ENCODE results near the gene TPT1.
"Not testable (repeated sequence)": the region's sequence is repeated elsewhere in the genome, so short reads cannot be mapped to it uniquely, and the experiment has no call there.

Gene TPT1

GRCh38 chr13:45341034-45341798 lies at the start of gene TPT1:
TSS of gene TPT1 (minus strand) at chr13:45341183. CDS start at chr13:45341069, 114 bp downstream.
- H3K9ac ChIP-seq (ENCODE audit: insufficient read length, low read depth): peak within 1 kb of the TSS; percentile 91
- peaks cover 54% of the 10 kb centered on the region for H3K36me3 ChIP-seq (ENCODE audit: insufficient read depth, insufficient read length, low read length)
- no peaks in the 10 kb centered on the region for H3K4me1 ChIP-seq (ENCODE audit: insufficient read depth, insufficient read length)
- no peaks in the 10 kb centered on the region for H3K27me3 ChIP-seq (ENCODE audit: insufficient read depth, insufficient read length)
- H3K4me3 ChIP-seq (ENCODE audit: insufficient read length, low read depth): peak within 1 kb of the TSS; percentile 80
- peak; percentile 94 for DNase-seq (ENCODE audit: low read depth, low spot score)
- no peaks in the 10 kb centered on the region for H3K9me3 ChIP-seq (ENCODE audit: insufficient read depth, low read length)
- no peak for TF ChIP-seq SUZ12 (IDR thresholded peaks at IDR 0.05; ENCODE audit: extremely low read depth, insufficient read depth, insufficient read length)
- no peak for TF ChIP-seq ZNF274 (IDR thresholded peaks at IDR 0.05; ENCODE audit: low read depth, low read length)
- no peak for TF ChIP-seq YY1 (IDR thresholded peaks at IDR 0.05; ENCODE audit: insufficient read depth, insufficient read length)

DNA sequence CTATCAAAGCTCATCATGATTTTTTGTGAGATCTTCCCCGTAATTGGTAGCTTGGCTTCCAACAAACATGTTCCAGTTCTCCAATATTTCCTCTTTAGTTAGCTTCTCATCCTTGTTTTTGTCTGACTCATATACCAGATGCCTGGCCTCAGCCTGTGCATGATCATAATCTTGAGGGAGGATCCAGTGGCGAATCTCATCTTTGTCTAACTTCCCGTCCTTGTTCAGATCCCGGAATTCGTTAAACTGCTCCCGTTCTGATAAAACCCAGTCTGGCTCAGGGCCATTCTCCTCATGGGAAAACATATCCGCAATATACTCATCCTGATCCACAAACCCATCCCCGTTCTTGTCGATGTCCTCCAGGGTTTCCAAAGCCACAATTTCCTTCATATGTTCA lies 49.4 kb upstream of the TPT1 start:
- not testable (repeated sequence) for H3K27me3 ChIP-seq (ENCODE audit: insufficient read depth, insufficient read length); DNase-seq (ENCODE audit: low read depth, low spot score); H3K4me1 ChIP-seq (ENCODE audit: insufficient read depth, insufficient read length)

GRCh38 chr13:45388664-45389063 lies 47.7 kb upstream of the TPT1 start:
- TF ChIP-seq YY1 (IDR thresholded peaks at IDR 0.05; ENCODE audit: insufficient read depth, insufficient read length) (no peak), ZNF274 (IDR thresholded peaks at IDR 0.05; ENCODE audit: low read depth, low read length) (no peak), SUZ12 (IDR thresholded peaks at IDR 0.05; ENCODE audit: extremely low read depth, insufficient read depth, insufficient read length) (no peak)

More for the DNA sequence above, 49.4 kb upstream of the TPT1 start:
- not testable (repeated sequence) for H3K4me3 ChIP-seq (ENCODE audit: insufficient read length, low read depth); H3K9me3 ChIP-seq (ENCODE audit: insufficient read depth, low read length); H3K9ac ChIP-seq (ENCODE audit: insufficient read length, low read depth); H3K36me3 ChIP-seq (ENCODE audit: insufficient read depth, insufficient read length, low read length)

GRCh38 chr13:45386892-45387575 lies 46.1 kb upstream of the TPT1 start:
- not testable (repeated sequence) for DNase-seq (ENCODE audit: low read depth, low spot score)

More at GRCh38 chr13:45388664-45389063, 47.7 kb upstream of the TPT1 start:
- Histone ChIP-seq H3K4me3 (ENCODE audit: insufficient read length, low read depth) (no peak overlapping the region), H3K4me1 (ENCODE audit: insufficient read depth, insufficient read length) (no peaks in the 10 kb centered on the region), H3K36me3 (ENCODE audit: insufficient read depth, insufficient read length, low read length) (peaks cover 12% of the 10 kb centered on the region), H3K27me3 (ENCODE audit: insufficient read depth, insufficient read length) (no peaks in the 10 kb centered on the region), H3K9me3 (ENCODE audit: insufficient read depth, low read length) (no peaks in the 10 kb centered on the region), H3K9ac (ENCODE audit: insufficient read length, low read depth) (no peak overlapping the region)
- no peak for DNase-seq (ENCODE audit: low read depth, low spot score)

DNA sequence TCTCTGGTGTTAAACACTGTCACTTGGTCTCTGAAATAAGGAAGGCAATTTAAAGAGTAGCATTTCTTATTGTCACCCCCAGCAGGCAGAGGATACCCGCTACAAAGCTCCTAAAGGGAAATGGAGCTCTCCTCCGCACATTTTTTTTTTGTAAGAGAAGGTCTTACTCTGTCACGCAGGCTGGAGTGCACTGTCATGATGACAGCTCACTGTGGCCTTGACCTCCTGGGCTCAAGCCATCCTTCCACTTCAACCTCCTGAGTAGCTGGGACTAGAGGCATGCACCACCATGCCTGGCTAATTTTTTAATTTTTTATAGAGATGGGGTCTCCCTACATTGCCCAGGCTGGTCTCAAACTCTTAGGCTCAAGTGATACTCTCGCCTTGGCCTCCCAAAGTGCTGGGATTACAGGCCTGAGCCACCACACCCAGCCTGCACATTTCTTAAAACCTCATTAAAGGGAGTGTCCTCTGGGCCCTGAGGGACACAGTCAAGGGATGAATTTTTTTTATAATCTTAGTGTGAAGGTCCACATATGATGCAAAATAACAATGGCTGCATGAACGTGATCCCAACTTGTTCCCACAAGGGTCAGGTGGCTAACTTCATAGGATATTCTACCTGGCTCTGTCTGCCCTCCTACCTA lies 45.0 kb upstream of the TPT1 start:
- Histone ChIP-seq H3K27me3 (ENCODE audit: insufficient read depth, insufficient read length) (no peaks in the 10 kb centered on the region), H3K9ac (ENCODE audit: insufficient read length, low read depth) (no peak overlapping the region), H3K9me3 (ENCODE audit: insufficient read depth, low read length) (no peaks in the 10 kb centered on the region), H3K4me1 (ENCODE audit: insufficient read depth, insufficient read length) (no peaks in the 10 kb centered on the region), H3K4me3 (ENCODE audit: insufficient read length, low read depth) (no peak overlapping the region), H3K36me3 (ENCODE audit: insufficient read depth, insufficient read length, low read length) (peaks cover 10% of the 10 kb centered on the region)
- DNase-seq (ENCODE audit: low read depth, low spot score): no peak
- TF ChIP-seq YY1 (IDR thresholded peaks at IDR 0.05; ENCODE audit: insufficient read depth, insufficient read length) (no peak), SUZ12 (IDR thresholded peaks at IDR 0.05; ENCODE audit: extremely low read depth, insufficient read depth, insufficient read length) (no peak), ZNF274 (IDR thresholded peaks at IDR 0.05; ENCODE audit: low read depth, low read length) (no peak)

More at GRCh38 chr13:45386892-45387575, 46.1 kb upstream of the TPT1 start:
- not testable (repeated sequence) for H3K4me1 ChIP-seq (ENCODE audit: insufficient read depth, insufficient read length); H3K9me3 ChIP-seq (ENCODE audit: insufficient read depth, low read length); H3K9ac ChIP-seq (ENCODE audit: insufficient read length, low read depth); H3K27me3 ChIP-seq (ENCODE audit: insufficient read depth, insufficient read length); H3K4me3 ChIP-seq (ENCODE audit: insufficient read length, low read depth)
- peaks cover 10% of the 10 kb centered on the region for H3K36me3 ChIP-seq (ENCODE audit: insufficient read depth, insufficient read length, low read length)

DNA sequence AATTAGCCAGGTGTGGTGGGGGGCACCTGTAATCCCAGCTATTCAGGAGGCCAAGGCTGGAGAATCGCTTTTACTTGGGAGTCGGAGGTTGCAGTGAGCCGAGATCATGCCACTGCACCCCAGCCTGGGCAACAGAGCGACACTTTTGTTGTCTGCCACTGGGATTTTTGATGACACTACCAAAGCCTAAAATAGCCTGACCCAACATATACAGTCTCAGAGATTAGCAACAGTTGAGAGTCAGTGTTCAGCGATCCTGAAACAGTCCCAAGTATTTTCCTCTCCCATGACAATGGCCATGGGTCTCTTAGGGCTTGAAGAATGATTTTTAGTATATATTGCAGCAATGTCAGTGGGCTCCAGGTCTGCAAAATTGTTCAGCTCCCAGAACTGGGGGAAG lies 44.3 kb upstream of the TPT1 start:
- Histone ChIP-seq H3K36me3 (ENCODE audit: insufficient read depth, insufficient read length, low read length) (peaks cover 10% of the 10 kb centered on the region), H3K4me3 (ENCODE audit: insufficient read length, low read depth) (no peak overlapping the region), H3K9me3 (ENCODE audit: insufficient read depth, low read length) (no peaks in the 10 kb centered on the region), H3K9ac (ENCODE audit: insufficient read length, low read depth) (no peak overlapping the region), H3K27me3 (ENCODE audit: insufficient read depth, insufficient read length) (no peaks in the 10 kb centered on the region), H3K4me1 (ENCODE audit: insufficient read depth, insufficient read length) (no peaks in the 10 kb centered on the region)
- no peak for DNase-seq (ENCODE audit: low read depth, low spot score)
- no peak for TF ChIP-seq YY1 (IDR thresholded peaks at IDR 0.05; ENCODE audit: insufficient read depth, insufficient read length)
- TF ChIP-seq SUZ12 (IDR thresholded peaks at IDR 0.05; ENCODE audit: extremely low read depth, insufficient read depth, insufficient read length): no peak
- TF ChIP-seq ZNF274 (IDR thresholded peaks at IDR 0.05; ENCODE audit: low read depth, low read length): no peak

GRCh38 chr13:45384474-45385174 lies 43.6 kb upstream of the TPT1 start:
- H3K9ac ChIP-seq (ENCODE audit: insufficient read length, low read depth): no peak overlapping the region
- DNase-seq (ENCODE audit: low read depth, low spot score): no peak
- no peaks in the 10 kb centered on the region for H3K4me1 ChIP-seq (ENCODE audit: insufficient read depth, insufficient read length)
- H3K4me3 ChIP-seq (ENCODE audit: insufficient read length, low read depth): no peak overlapping the region
- H3K36me3 ChIP-seq (ENCODE audit: insufficient read depth, insufficient read length, low read length): peaks cover 10% of the 10 kb centered on the region
- no peaks in the 10 kb centered on the region for H3K27me3 ChIP-seq (ENCODE audit: insufficient read depth, insufficient read length)
- H3K9me3 ChIP-seq (ENCODE audit: insufficient read depth, low read length): no peaks in the 10 kb centered on the region
- TF ChIP-seq YY1 (IDR thresholded peaks at IDR 0.05; ENCODE audit: insufficient read depth, insufficient read length): no peak
- TF ChIP-seq SUZ12 (IDR thresholded peaks at IDR 0.05; ENCODE audit: extremely low read depth, insufficient read depth, insufficient read length): no peak
- no peak for TF ChIP-seq ZNF274 (IDR thresholded peaks at IDR 0.05; ENCODE audit: low read depth, low read length)

- not testable (repeated sequence) for DNase-seq (ENCODE audit: low read depth, low spot score); H3K36me3 ChIP-seq (ENCODE audit: insufficient read depth, insufficient read length, low read length); H3K9me3 ChIP-seq (ENCODE audit: insufficient read depth, low read length); H3K9ac ChIP-seq (ENCODE audit: insufficient read length, low read depth); H3K4me3 ChIP-seq (ENCODE audit: insufficient read length, low read depth); H3K4me1 ChIP-seq (ENCODE audit: insufficient read depth, insufficient read length); H3K27me3 ChIP-seq (ENCODE audit: insufficient read depth, insufficient read length)
Measured at GRCh38 chr13:45382739-45383138, 41.8 kb upstream of the TPT1 start.

Measured in NT2/D1 (cell line).